Stomach (tissue), 9 donors: Measurements from ENCODE around the gene DLX4. TPM values are rescaled to one million over a fixed set of nuclear protein-coding genes. Genes with fewer than 3 reads are reported as not detected.

Source experiments
- DNase-seq, 2 donors: peaks; one replicate each; pipeline versions ENCODE4 v3.0.0 to v3.0.0-alpha.2; 2013 to 2019
- H3K27ac ChIP-seq, 5 donors: fragments of 200-600 bp in 4 of 5; sonication (generic) in 4 of 5; one replicate each; pipeline ENCODE4 v1.5.1; 2013 to 2019; ENCODE audit warnings: mild to moderate bottlenecking in 1 of 5, moderate library complexity in 1 of 5
- H3K27me3 ChIP-seq, 3 donors: fragments of 200-600 bp; sonication (generic); one replicate each; pipeline ENCODE4 v1.5.1; 2017 to 2019; ENCODE audit warnings: mixed run types in 1 of 3
- H3K36me3 ChIP-seq, 4 donors: fragments of 200-600 bp; sonication (generic); 1 replicate in 3 of 4; 2 replicates in 1 of 4; pipeline ENCODE4 v1.5.1; 2016 to 2019
- H3K4me1 ChIP-seq, 4 donors: fragments of 200-600 bp; sonication (generic); one replicate each; pipeline ENCODE4 v1.5.1; 2016 to 2019
- H3K4me3 ChIP-seq, 4 donors: fragments of 200-600 bp; sonication (generic) in 3 of 4; one replicate each; pipeline ENCODE4 v1.5.1; 2016 to 2019; ENCODE audit warnings: mild to moderate bottlenecking in 1 of 4
- H3K9me3 ChIP-seq, 4 donors: fragments of 200-600 bp; sonication (generic); one replicate each; pipeline ENCODE4 v1.5.1; 2016 to 2019
- CTCF ChIP-seq, 7 experiments: fragments of 450-650 bp in 4 of 7; fragments of 200-600 bp in 3 of 7; sonication (generic) in 3 of 7; IDR thresholded peaks; one replicate each; pipeline ENCODE4 v1.5.1; 2016 to 2019; ENCODE audit warnings: antibody characterized with exemption in 7 of 7, control low read depth in 2 of 7, mild to moderate bottlenecking in 1 of 7
- EP300 ChIP-seq: sonication (generic); formaldehyde crosslinking; IDR thresholded peaks from one replicate; pipeline ENCODE4 v1.6.1; 2017; ENCODE audit warnings: antibody characterized with exemption
- POLR2A ChIP-seq, 4 donors: fragments of 450-650 bp; IDR thresholded peaks; one replicate each; pipeline ENCODE4 v1.6.1; 2016; ENCODE audit warnings: antibody characterized with exemption in 4 of 4, control low read depth in 2 of 4, mild to moderate bottlenecking in 1 of 4, moderate library complexity in 1 of 4
- POLR2AphosphoS5 ChIP-seq, 3 donors: sonication (generic); formaldehyde crosslinking; IDR thresholded peaks; one replicate each; pipeline ENCODE4 v1.6.1; 2016; ENCODE audit warnings: antibody characterized with exemption in 3 of 3
- WGBS, 5 donors: extraction: QIAGEN DNeasy Blood & Tissue Kit in 3 of 5; methylation state at CpG; one replicate each; pipeline versions ENCODE4 v1.1.5 to v1.1.7; 2013 to 2018; 5-methylcytosine and 5-hydroxymethylcytosine counted together
- intact Hi-C: fragments of 100-400 bp; cut with DNase I; formaldehyde crosslinking; loops from one replicate; pipeline ENCODE4 v1.15.1; 2023; ENCODE audit warnings: low total_unique reads
- polyA plus RNA-seq, 3 donors: library from polyadenylated mRNA; stranded (reverse); fragments of 200-250 nt; gene quantifications; one replicate each; pipeline ENCODE4 v1.2.3, GENCODE V29; 2013
- total RNA-seq, 5 donors: library from RNA; depleted of rRNA; stranded (reverse); fragments of >200 nt; gene quantifications; one replicate each; pipeline versions ENCODE4 v1.1.0 to v1.2.3, GENCODE V29; 2014 to 2016
- donor health status: healthy with polysubstance abuse.
- donor health status: Bipolar disorder and iron deficiency.
- donor health status: healthy.

The DLX4 gene
- total and polyA plus RNA-seq, 8 donors = 0.31 to 0.40 TPM; not detected in 6

- Histone ChIP-seq H3K36me3 (no peaks in the 10 kb centered on the region), H3K9me3 (no peaks in the 10 kb centered on the region), H3K27me3 (peaks cover 4 to 91% (median 46%) of the 10 kb centered on the region in 3 donors), H3K4me3 (no peak overlapping the region), H3K27ac (no peak overlapping the region), H3K4me1 (peaks cover 0 to 9% (median 3%) of the 10 kb centered on the region in 4 donors)
- no peak for DNase-seq
- 50 to 67% (median 60%) methylated on average over 2 of the region's 2 CpGs for WGBS, 5 donors
- intact Hi-C loops = no loop called here
- TF ChIP-seq EP300 (no peak), CTCF (IDR thresholded peaks at IDR 0.05) (no peak), POLR2A (IDR thresholded peaks at IDR 0.05) (no peak), POLR2AphosphoS5 (IDR thresholded peaks at IDR 0.05) (no peak)
Measured at GRCh38 chr17:49984776-49985175, 15.8 kb downstream of the DLX4 start.

GRCh38 chr17:49985310-49985990, 16.5 kb downstream of the DLX4 start:
- peaks cover 0 to 9% (median 3%) of the 10 kb centered on the region in 4 donors for H3K4me1 ChIP-seq
- no peak overlapping the region for H3K27ac ChIP-seq
- H3K27me3 ChIP-seq = peaks cover 4 to 91% (median 51%) of the 10 kb centered on the region in 3 donors
- TF ChIP-seq CTCF (IDR thresholded peaks at IDR 0.05) (no peak), EP300 (no peak), POLR2A (IDR thresholded peaks at IDR 0.05) (no peak), POLR2AphosphoS5 (IDR thresholded peaks at IDR 0.05) (no peak)
- intact Hi-C loops = no loop called here
- WGBS, 5 donors = 27 to 55% (median 53%) methylated on average over 3 of the region's 3 CpGs
- no peaks in the 10 kb centered on the region for H3K36me3 ChIP-seq
- H3K9me3 ChIP-seq = no peaks in the 10 kb centered on the region
- no peak overlapping the region for H3K4me3 ChIP-seq
- no peak for DNase-seq

GRCh38 chr17:49986396-49987289, 17.7 kb downstream of the DLX4 start:
- DNase-seq = no peak
- Histone ChIP-seq H3K4me1 (peaks cover 0 to 9% (median 3%) of the 10 kb centered on the region in 4 donors), H3K27me3 (peaks cover 4 to 91% (median 62%) of the 10 kb centered on the region in 3 donors), H3K36me3 (no peaks in the 10 kb centered on the region), H3K9me3 (no peaks in the 10 kb centered on the region), H3K27ac (no peak overlapping the region), H3K4me3 (no peak overlapping the region)
- TF ChIP-seq POLR2A (IDR thresholded peaks at IDR 0.05) (no peak), EP300 (no peak), CTCF (IDR thresholded peaks at IDR 0.05) (no peak), POLR2AphosphoS5 (IDR thresholded peaks at IDR 0.05) (no peak)
- intact Hi-C loops = no loop called here
- 51 to 72% (median 63%) methylated on average over 6 of the region's 6 CpGs for WGBS, 5 donors

GRCh38 chr17:49987290-49987585, 18.2 kb downstream of the DLX4 start:
- H3K9me3 ChIP-seq = no peaks in the 10 kb centered on the region
- peaks cover 0 to 9% (median 3%) of the 10 kb centered on the region in 4 donors for H3K4me1 ChIP-seq
- intact Hi-C loops = no loop called here
- H3K27ac ChIP-seq = no peak overlapping the region
- WGBS, 5 donors = 39 to 61% (median 50%) methylated on average over 2 of the region's 2 CpGs
- no peak for TF ChIP-seq CTCF (IDR thresholded peaks at IDR 0.05)
- TF ChIP-seq EP300 = no peak
- H3K4me3 ChIP-seq = no peak overlapping the region
- no peak for DNase-seq
- H3K36me3 ChIP-seq = no peaks in the 10 kb centered on the region
- H3K27me3 ChIP-seq = peaks cover 4 to 91% (median 65%) of the 10 kb centered on the region in 3 donors
